Stimulated activated naive CD8-positive, alpha-beta T cell treated with anti-CD3 and anti-CD28 coated beads, Interleukin-15, Interleukin-2, amounts not matched to agents 100 ng/mL and 50 ng/mL, for 24 hours (primary cell): Measurements from ENCODE around the gene IL2RG.

Experiments used
- H3K27ac Mint-ChIP-seq: one replicate; pipeline ENCODE4 v1.8.0; 2021; ENCODE audit warnings: mild to moderate bottlenecking, mixed read lengths
- H3K27me3 Mint-ChIP-seq: one replicate; pipeline ENCODE4 v1.8.0; 2021; ENCODE audit warnings: mixed read lengths
- H3K36me3 Mint-ChIP-seq: one replicate; pipeline ENCODE4 v1.8.0; 2021; ENCODE audit warnings: low read depth, mixed read lengths
- H3K4me1 Mint-ChIP-seq: one replicate; pipeline ENCODE4 v1.8.0; 2021; ENCODE audit warnings: low read depth, mixed read lengths
- H3K4me3 Mint-ChIP-seq: one replicate; pipeline ENCODE4 v1.8.0; 2021; ENCODE audit warnings: mild to moderate bottlenecking, mixed read lengths
- H3K9me3 Mint-ChIP-seq: one replicate; pipeline ENCODE4 v1.8.0; 2021; ENCODE audit warnings: mixed read lengths

The IL2RG gene

GRCh38 chrX:71099736-71100135, 11.6 kb downstream of the IL2RG start:
- Mint-ChIP-seq H3K9me3 (no peaks in the 10 kb centered on the region), H3K36me3 (peaks cover 9% of the 10 kb centered on the region), H3K27me3 (no peaks in the 10 kb centered on the region), H3K4me3 (no peak overlapping the region), H3K4me1 (peaks cover 60% of the 10 kb centered on the region), H3K27ac (no peak overlapping the region)

GRCh38 chrX:71098951-71099506, 12.3 kb downstream of the IL2RG start:
- H3K27ac Mint-ChIP-seq = no peak overlapping the region
- H3K27me3 Mint-ChIP-seq = no peaks in the 10 kb centered on the region
- H3K4me1 Mint-ChIP-seq = peaks cover 53% of the 10 kb centered on the region
- H3K4me3 Mint-ChIP-seq = no peak overlapping the region
- H3K9me3 Mint-ChIP-seq = no peaks in the 10 kb centered on the region
- H3K36me3 Mint-ChIP-seq = peaks cover 3% of the 10 kb centered on the region

GRCh38 chrX:71098302-71098701, 13.1 kb downstream of the IL2RG start:
- Mint-ChIP-seq H3K9me3 (no peaks in the 10 kb centered on the region), H3K4me1 (peaks cover 46% of the 10 kb centered on the region), H3K27me3 (no peaks in the 10 kb centered on the region), H3K4me3 (no peak overlapping the region), H3K27ac (no peak overlapping the region), H3K36me3 (no peaks in the 10 kb centered on the region)

- H3K4me1 Mint-ChIP-seq = peaks cover 33% of the 10 kb centered on the region
- H3K27me3 Mint-ChIP-seq = no peaks in the 10 kb centered on the region
- peak overlapping the region; percentile 97 for H3K4me3 Mint-ChIP-seq
- H3K9me3 Mint-ChIP-seq = no peaks in the 10 kb centered on the region
- no peaks in the 10 kb centered on the region for H3K36me3 Mint-ChIP-seq
- H3K27ac Mint-ChIP-seq = no peak overlapping the region
Measured at GRCh38 chrX:71096760-71097032, 14.7 kb downstream of the IL2RG start.

- peaks cover 28% of the 10 kb centered on the region for H3K4me1 Mint-ChIP-seq
- peak overlapping the region; percentile 97 for H3K4me3 Mint-ChIP-seq
- H3K36me3 Mint-ChIP-seq = no peaks in the 10 kb centered on the region
- peak overlapping the region; percentile 91 for H3K27ac Mint-ChIP-seq
- H3K9me3 Mint-ChIP-seq = no peaks in the 10 kb centered on the region
- no peaks in the 10 kb centered on the region for H3K27me3 Mint-ChIP-seq
Measured at GRCh38 chrX:71095981-71096759, 15.2 kb downstream of the IL2RG start.

- Mint-ChIP-seq H3K27ac (peak within 1 kb of the TSS; percentile 91), H3K9me3 (no peaks in the 10 kb centered on the region), H3K4me3 (peak within 1 kb of the TSS; percentile 97), H3K4me1 (peaks cover 25% of the 10 kb centered on the region), H3K36me3 (no peaks in the 10 kb centered on the region), H3K27me3 (no peaks in the 10 kb centered on the region)
Measured at GRCh38 chrX:71095555-71095980, 15.8 kb downstream of the IL2RG start, which contains the start of gene FOXO4. TSS of gene FOXO4 (plus strand) at chrX:71095851. CDS start at chrX:71096529, 678 bp downstream.

GRCh38 chrX:71095033-71095432, 16.3 kb downstream of the IL2RG start:
- Mint-ChIP-seq H3K36me3 (no peaks in the 10 kb centered on the region), H3K9me3 (no peaks in the 10 kb centered on the region), H3K4me1 (peaks cover 25% of the 10 kb centered on the region), H3K27ac (peak overlapping the region; percentile 86), H3K27me3 (no peaks in the 10 kb centered on the region), H3K4me3 (peak overlapping the region; percentile 97)

GRCh38 chrX:71091263-71091662, 20.1 kb downstream of the IL2RG start:
- H3K27me3 Mint-ChIP-seq = no peaks in the 10 kb centered on the region
- H3K4me3 Mint-ChIP-seq = no peak overlapping the region

GRCh38 chrX:71085900-71086299, 25.5 kb downstream of the IL2RG start:
- Mint-ChIP-seq H3K27me3 (no peaks in the 10 kb centered on the region), H3K27ac (no peak overlapping the region), H3K36me3 (no peaks in the 10 kb centered on the region), H3K9me3 (no peaks in the 10 kb centered on the region), H3K4me3 (no peak overlapping the region), H3K4me1 (no peaks in the 10 kb centered on the region)

More at GRCh38 chrX:71091263-71091662, 20.1 kb downstream of the IL2RG start:
- H3K4me1 Mint-ChIP-seq = peaks cover 3% of the 10 kb centered on the region
- no peaks in the 10 kb centered on the region for H3K9me3 Mint-ChIP-seq
- H3K36me3 Mint-ChIP-seq = no peaks in the 10 kb centered on the region
- H3K27ac Mint-ChIP-seq = no peak overlapping the region

GRCh38 chrX:71082822-71083221, 28.6 kb downstream of the IL2RG start:
- no peaks in the 10 kb centered on the region for H3K36me3 Mint-ChIP-seq
- no peak overlapping the region for H3K4me3 Mint-ChIP-seq
- no peaks in the 10 kb centered on the region for H3K4me1 Mint-ChIP-seq
- H3K9me3 Mint-ChIP-seq = no peaks in the 10 kb centered on the region
- H3K27me3 Mint-ChIP-seq = no peaks in the 10 kb centered on the region
- H3K27ac Mint-ChIP-seq = no peak overlapping the region

GRCh38 chrX:71082124-71082647, 29.2 kb downstream of the IL2RG start:
- Mint-ChIP-seq H3K9me3 (no peaks in the 10 kb centered on the region), H3K27ac (no peak overlapping the region), H3K4me1 (no peaks in the 10 kb centered on the region), H3K27me3 (no peaks in the 10 kb centered on the region), H3K4me3 (no peak overlapping the region), H3K36me3 (no peaks in the 10 kb centered on the region)

- Mint-ChIP-seq H3K4me3 (no peak overlapping the region), H3K27me3 (no peaks in the 10 kb centered on the region), H3K9me3 (no peaks in the 10 kb centered on the region), H3K27ac (no peak overlapping the region), H3K36me3 (no peaks in the 10 kb centered on the region), H3K4me1 (no peaks in the 10 kb centered on the region)
Measured at GRCh38 chrX:71081330-71082123, 29.9 kb downstream of the IL2RG start.

- Mint-ChIP-seq H3K4me3 (no peak overlapping the region), H3K4me1 (peaks cover 10% of the 10 kb centered on the region), H3K27ac (no peak overlapping the region), H3K27me3 (no peaks in the 10 kb centered on the region), H3K36me3 (no peaks in the 10 kb centered on the region), H3K9me3 (no peaks in the 10 kb centered on the region)
Measured at GRCh38 chrX:71070531-71070930, 40.8 kb downstream of the IL2RG start.

- H3K27ac Mint-ChIP-seq = peak within 1 kb of the TSS; percentile 90
- no peaks in the 10 kb centered on the region for H3K9me3 Mint-ChIP-seq
- peaks cover 17% of the 10 kb centered on the region for H3K4me1 Mint-ChIP-seq
- peaks cover 8% of the 10 kb centered on the region for H3K36me3 Mint-ChIP-seq
- H3K27me3 Mint-ChIP-seq = no peaks in the 10 kb centered on the region
- peak within 1 kb of the TSS; percentile 95 for H3K4me3 Mint-ChIP-seq
Measured at GRCh38 chrX:71068044-71068918, 43.1 kb downstream of the IL2RG start, which contains the start of gene SNX12. TSS of gene SNX12 (minus strand) at chrX:71068334. CDS start at chrX:71068306, 28 bp downstream.
